Raji (cell line): ENCODE measurements around the gene DCST1.
A peak's percentile ranks its signal among the peaks of the same experiment; 100 is the strongest.

Experiments
- POLR2A ChIP-seq: IDR thresholded peaks from 2 replicates; pipeline ENCODE4 v1.6.1; 2011; ENCODE audit warnings: low read depth, low read length, control low read depth; ENCODE audit not compliant: insufficient read depth

Gene DCST1

GRCh38 chr1:155086128-155086741, 52.6 kb downstream of the DCST1 start:
- peak; percentile 47; the same call in 1 of the 2 replicates for TF ChIP-seq POLR2A

GRCh38 chr1:155086856-155087535, 53.4 kb downstream of the DCST1 start:
- TF ChIP-seq POLR2A = no peak

- TF ChIP-seq POLR2A = peak; percentile 27; the same call in 1 of the 2 replicates
These were observed 57.7 kb downstream of the DCST1 start for GRCh38 chr1:155091071-155092051.

GRCh38 chr1:155092131-155092530, 58.5 kb downstream of the DCST1 start:
- TF ChIP-seq POLR2A = no peak

- TF ChIP-seq POLR2A = no peak
These were observed 59.0 kb downstream of the DCST1 start for GRCh38 chr1:155092641-155093040.

GRCh38 chr1:155093911-155094621, 60.4 kb downstream of the DCST1 start:
- no peak for TF ChIP-seq POLR2A

- no peak for TF ChIP-seq POLR2A
These were observed 61.0 kb downstream of the DCST1 start for GRCh38 chr1:155094622-155094948.

GRCh38 chr1:155099331-155099730, 65.7 kb downstream of the DCST1 start:
- TF ChIP-seq POLR2A = no peak
